Choroid plexus epithelial cell (primary cell): ENCODE data around the gene SND1.

Experiments
- DNase-seq: peaks from one replicate; pipeline ENCODE4 v3.0.0-alpha.2; 2010; ENCODE audit warnings: low read depth
- H3K4me3 ChIP-seq: 2 replicates; pipeline ENCODE4 v1.5.1; 2011; ENCODE audit warnings: low read depth, mild to moderate bottlenecking, control low read depth, low read length, moderate library complexity
- TF ChIP-seq, protein P1 (sequence below): conservative IDR thresholded peaks from 2 replicates; pipeline ENCODE4 v1.5.1; 2011; ENCODE audit warnings: low read depth, mild to moderate bottlenecking, control low read depth, inconsistent platforms, low read length, moderate library complexity

SND1 gene

DNA sequence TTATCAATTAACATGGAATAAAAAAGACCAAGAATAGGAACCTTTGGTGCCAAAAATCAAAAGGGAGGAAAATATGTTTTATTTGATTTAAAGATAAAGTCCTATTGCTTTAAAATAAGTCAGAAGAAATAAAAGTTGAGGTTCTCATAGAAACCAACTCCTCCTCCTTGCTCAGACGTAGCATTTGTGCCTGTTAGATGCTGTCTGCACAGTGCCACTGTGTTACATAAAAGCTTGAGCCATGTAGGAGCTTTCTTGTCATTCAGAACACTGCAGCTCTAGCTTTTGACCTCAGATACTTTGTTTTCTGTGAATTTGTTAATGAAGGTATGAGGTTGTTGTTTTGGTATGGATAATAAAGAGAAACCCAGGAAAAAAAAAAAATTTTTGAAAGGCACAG lies 328.9 kb downstream of the SND1 start:
- H3K4me3 ChIP-seq: no peak overlapping the region

DNA sequence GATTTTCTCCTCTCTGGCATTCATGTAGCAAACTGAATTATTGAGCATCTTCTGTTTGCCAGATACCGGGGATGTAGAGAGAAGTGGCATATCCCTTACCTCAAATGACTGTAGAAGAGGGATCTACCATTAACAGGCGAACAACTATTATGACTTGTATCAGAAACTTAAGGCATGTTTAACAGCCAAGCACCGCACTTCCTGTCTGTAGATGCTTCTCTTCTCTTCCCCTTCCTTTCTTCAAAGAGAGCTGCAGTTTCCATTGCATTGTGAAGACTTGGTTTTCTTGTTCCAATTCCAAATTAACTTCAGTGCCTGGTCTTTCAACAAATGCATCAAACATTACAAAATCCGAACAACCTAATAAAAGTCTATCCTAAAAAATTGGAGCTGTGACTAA lies 330.0 kb downstream of the SND1 start:
- TF ChIP-seq, protein P1, sequence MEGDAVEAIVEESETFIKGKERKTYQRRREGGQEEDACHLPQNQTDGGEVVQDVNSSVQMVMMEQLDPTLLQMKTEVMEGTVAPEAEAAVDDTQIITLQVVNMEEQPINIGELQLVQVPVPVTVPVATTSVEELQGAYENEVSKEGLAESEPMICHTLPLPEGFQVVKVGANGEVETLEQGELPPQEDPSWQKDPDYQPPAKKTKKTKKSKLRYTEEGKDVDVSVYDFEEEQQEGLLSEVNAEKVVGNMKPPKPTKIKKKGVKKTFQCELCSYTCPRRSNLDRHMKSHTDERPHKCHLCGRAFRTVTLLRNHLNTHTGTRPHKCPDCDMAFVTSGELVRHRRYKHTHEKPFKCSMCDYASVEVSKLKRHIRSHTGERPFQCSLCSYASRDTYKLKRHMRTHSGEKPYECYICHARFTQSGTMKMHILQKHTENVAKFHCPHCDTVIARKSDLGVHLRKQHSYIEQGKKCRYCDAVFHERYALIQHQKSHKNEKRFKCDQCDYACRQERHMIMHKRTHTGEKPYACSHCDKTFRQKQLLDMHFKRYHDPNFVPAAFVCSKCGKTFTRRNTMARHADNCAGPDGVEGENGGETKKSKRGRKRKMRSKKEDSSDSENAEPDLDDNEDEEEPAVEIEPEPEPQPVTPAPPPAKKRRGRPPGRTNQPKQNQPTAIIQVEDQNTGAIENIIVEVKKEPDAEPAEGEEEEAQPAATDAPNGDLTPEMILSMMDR: no peak
- no peak for DNase-seq
- no peak overlapping the region for H3K4me3 ChIP-seq

More for the DNA sequence above, 328.9 kb downstream of the SND1 start:
- TF ChIP-seq, protein P1: no peak
- no peak for DNase-seq

DNA sequence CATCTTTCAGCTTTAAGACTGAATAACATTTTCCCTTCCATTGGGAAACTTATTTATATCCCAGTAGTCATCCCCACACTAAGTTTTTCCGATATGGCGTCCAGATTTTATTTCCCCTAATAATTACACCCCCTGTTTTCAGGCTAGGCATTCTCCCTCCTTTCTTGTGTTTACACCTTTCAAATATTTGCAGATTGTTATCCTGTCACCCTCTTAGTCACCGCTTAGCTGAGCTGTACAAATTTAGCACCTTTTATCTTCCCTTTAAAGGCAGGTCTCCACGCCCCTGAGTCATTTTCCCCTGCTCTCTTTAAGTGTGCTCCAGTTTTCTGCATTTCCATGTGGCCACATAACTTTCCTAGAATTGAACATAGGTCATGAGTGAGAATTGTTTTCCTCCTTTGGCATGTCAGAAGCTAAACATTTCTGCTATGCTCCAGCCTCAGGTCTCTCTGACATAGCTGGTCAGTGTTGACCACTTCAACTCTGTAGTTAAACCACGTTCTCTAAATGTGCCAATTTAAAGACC lies 331.9 kb downstream of the SND1 start:
- peak; percentile 48 for DNase-seq
- TF ChIP-seq, protein P1: no peak
- H3K4me3 ChIP-seq: no peak overlapping the region

DNA sequence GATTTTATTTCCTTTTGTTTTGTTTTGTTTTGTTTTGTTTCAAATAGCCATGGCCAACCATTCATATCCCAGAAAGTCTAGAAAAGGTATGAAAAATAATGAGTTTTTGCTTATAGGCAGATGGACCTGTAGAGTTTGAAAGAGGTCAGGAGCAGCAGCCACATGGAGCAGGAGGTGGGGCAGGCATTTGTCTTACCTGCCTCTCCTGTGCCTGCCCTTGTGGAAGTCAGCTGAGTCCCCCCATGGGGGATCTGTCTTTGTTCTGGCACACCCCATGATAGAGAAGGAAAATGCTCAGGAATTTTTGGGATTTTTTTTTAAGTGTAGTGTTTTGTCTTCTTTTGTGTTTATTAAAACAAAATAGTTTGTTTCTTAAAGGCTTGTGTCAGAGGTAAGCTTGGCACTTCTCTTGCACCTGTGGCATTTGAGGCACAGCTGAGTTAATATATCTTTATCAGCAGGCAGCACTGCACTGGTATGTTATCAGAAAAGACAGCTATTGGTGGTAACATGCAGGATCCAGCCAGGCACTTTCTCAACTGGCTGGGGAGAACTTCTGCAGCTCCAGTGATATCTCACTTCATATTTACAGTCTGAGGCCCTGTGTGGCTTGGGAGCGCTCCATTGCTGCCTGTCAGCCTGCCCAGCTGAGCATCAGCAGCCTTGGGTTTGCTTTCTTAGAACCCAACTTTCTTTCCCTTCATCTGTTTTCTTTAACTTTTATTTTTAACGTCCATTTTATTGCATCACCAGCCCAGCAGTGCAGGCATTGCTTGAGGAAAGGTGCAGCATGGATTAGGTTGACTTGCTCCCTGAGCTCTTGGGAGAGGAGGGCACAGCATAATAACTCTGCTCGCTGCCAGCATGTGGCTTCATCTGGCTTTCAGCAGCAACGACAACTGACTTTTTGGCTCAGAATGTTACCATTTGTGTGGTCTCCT lies 334.9 kb downstream of the SND1 start:
- no peak for DNase-seq
- no peak overlapping the region for H3K4me3 ChIP-seq
- TF ChIP-seq, protein P1: no peak

DNA sequence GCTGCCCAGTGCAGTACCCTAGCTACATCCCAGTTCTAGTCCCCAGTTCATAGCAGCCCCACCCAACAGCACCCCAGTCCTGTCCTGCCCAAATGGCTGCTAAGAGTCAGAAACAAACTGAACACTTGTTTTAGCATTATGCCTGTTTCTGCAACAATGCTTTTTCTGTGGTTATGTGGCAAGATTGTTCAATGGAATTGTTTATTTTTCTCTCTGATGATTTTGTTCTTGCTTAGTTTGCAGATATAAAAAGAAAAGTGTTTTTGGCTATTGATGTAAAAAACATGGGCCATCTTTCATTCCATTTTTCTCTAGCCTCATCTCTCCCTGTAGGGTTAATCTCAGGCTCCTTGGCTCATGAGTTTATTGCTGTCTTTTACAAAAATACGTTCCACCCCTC lies 336.8 kb downstream of the SND1 start:
- TF ChIP-seq, protein P1: no peak
- DNase-seq: no peak
- H3K4me3 ChIP-seq: no peak overlapping the region

DNA sequence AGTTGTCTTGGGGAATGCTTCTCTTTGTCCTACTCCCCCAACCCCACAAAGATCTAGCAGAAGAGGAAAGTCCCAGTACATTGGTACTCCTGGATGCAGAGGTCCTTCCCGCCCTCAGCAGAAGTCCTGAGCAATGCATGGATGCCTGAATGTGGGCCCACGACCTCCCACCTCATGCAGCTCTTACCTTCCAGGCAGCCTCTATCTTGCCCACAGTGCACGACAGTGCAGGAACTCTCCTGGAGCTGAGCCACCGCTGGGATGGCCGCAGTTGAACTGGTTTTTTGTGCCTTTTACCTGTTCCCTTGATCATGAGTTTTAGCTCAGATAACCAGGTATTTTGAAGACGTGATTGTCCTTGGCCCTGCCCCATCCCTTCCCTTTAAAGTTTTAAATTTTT lies 341.3 kb downstream of the SND1 start:
- TF ChIP-seq, protein P1: no peak
- H3K4me3 ChIP-seq: no peak overlapping the region
- no peak for DNase-seq
